COLO668 (cell line): ENCODE data around the gene CYB5RL.
"Not testable (repeated sequence)": the region's sequence is repeated elsewhere in the genome, so short reads cannot be mapped to it uniquely, and the experiment has no call there.

ENCODE experiments used
- DNase-seq: peaks from one replicate; lab custom pipeline; 2025; ENCODE audit not compliant: unreplicated experiment; lab: John Stamatoyannopoulos, UW

Gene CYB5RL

GRCh38 chr1:54191525-54191924 lies 8.3 kb downstream of the CYB5RL start:
- DNase-seq: no peak

- DNase-seq: no peak
These were observed 9.3 kb downstream of the CYB5RL start for GRCh38 chr1:54190526-54190925.

GRCh38 chr1:54188291-54188690 lies 11.5 kb downstream of the CYB5RL start:
- no peak for DNase-seq

- no peak for DNase-seq
These were observed 13.8 kb downstream of the CYB5RL start for GRCh38 chr1:54186056-54186455.

GRCh38 chr1:54180701-54181360 lies 19.0 kb downstream of the CYB5RL start:
- no peak for DNase-seq

GRCh38 chr1:54178296-54179070 lies 21.3 kb downstream of the CYB5RL start:
- DNase-seq: no peak

GRCh38 chr1:54177726-54178125 lies 22.1 kb downstream of the CYB5RL start:
- DNase-seq: no peak

GRCh38 chr1:54176621-54177327 lies 23.1 kb downstream of the CYB5RL start:
- no peak for DNase-seq

GRCh38 chr1:54174106-54174505 lies 25.7 kb downstream of the CYB5RL start:
- no peak for DNase-seq

GRCh38 chr1:54173681-54174080 lies 26.1 kb downstream of the CYB5RL start:
- DNase-seq: no peak

- no peak for DNase-seq
These were observed 26.9 kb downstream of the CYB5RL start for GRCh38 chr1:54172614-54173599.

- no peak for DNase-seq
These were observed 28.2 kb downstream of the CYB5RL start for GRCh38 chr1:54171606-54172005.

GRCh38 chr1:54171016-54171415 lies 28.8 kb downstream of the CYB5RL start:
- DNase-seq: no peak

GRCh38 chr1:54169068-54169467 lies 30.8 kb downstream of the CYB5RL start:
- no peak for DNase-seq

GRCh38 chr1:54168206-54168965 lies 31.4 kb downstream of the CYB5RL start:
- no peak for DNase-seq

- no peak for DNase-seq
These were observed 32.2 kb downstream of the CYB5RL start for GRCh38 chr1:54167422-54168139.

- not testable (repeated sequence) for DNase-seq
These were observed 33.5 kb downstream of the CYB5RL start for GRCh38 chr1:54166357-54166756.

GRCh38 chr1:54165146-54165545 lies 34.7 kb downstream of the CYB5RL start:
- DNase-seq: no peak

- DNase-seq: no peak
These were observed 36.3 kb downstream of the CYB5RL start for GRCh38 chr1:54163573-54163972.
